GM18868 (cell line): ENCODE results near the gene ZNF326.
A peak's percentile ranks its signal among the peaks of the same experiment; 100 is the strongest.

Experiments used
- ATAC-seq: cut with Tn5 transposase; IDR thresholded peaks from one replicate; pipeline ENCODE4 v1.9.1; 2021; ENCODE audit warnings: mild to moderate bottlenecking, moderate library complexity; ENCODE audit not compliant: unreplicated experiment

Gene ZNF326

DNA sequence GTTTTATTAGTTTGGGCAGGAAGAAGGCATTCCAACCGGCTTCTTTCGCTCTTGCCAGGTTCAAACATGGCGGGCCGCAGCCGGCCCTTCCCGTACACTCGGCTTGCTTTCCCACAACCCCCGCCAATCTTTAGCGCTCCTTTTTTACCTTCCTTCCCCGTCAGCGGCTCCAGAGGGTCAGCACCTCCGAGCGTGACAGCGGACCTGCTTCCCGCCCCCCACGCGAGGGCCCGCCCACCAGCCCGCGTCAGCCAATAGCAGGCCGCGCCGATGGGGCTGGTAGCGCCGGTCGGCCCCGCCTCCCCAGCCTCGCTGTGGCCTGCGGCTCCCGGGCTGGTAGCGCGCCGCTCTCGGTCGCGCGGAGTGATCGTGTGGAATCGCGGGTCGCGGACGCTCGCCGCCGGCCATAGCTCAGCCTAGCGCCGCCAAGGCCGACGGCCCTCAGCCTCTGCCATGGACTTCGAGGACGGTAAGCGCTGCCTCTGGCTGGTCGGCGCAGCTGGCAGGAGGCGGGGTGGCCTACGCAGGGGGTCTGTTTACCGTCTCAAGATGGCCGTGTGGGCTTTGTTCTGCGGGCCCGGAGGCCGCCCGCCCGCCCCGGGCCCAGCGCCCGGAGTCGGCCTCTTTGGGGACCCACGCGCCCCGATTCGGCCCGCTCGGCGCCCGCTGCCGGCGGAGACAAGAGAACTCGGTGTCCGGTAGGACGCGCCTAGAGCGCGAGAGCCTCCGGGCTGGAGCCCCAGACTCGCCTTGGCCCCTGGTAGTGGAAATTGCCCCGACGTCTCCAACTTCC, at the start of gene ZNF326:
ZNF326 (plus strand) TSS at position 306 of the 793 bp plus-strand sequence; CDS start at position 454, 148 bp downstream.
- ATAC-seq: peak; percentile 95

- ATAC-seq: peak; percentile 93
Observed at GRCh38 chr1:89945852-89946476, 48.9 kb upstream of the ZNF326 start.

- no peak for ATAC-seq
Observed at GRCh38 chr1:89946532-89946931, 48.4 kb upstream of the ZNF326 start.

DNA sequence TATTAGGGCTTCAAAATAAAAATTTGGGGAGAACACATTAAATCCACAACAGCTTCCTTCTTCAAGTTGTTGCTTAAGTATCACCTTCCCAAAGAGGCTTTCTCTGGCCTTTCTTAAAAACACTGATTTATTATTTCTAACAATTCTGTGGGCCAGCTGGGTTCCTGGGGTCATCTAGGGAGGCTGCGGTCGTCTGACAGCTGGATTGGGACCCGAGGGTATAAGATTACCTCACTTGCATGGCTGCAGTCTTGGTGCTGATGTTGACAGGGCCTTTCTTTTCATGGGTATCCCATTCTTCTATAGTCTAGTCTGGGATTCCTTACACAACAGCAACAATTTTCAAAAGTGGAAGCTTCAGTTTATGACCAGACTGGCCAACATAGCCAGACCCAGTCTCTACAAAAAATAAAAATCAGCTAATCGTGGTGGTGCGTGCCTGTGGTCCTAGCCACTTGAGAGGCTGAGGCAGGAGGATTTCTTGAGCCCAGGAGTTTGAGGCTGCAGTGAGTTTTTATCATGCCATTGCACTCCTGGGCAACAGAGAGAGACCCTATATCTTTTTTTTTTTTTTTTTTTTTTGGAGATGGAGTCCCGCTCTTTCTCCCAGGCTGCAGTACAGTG, 46.1 kb upstream of the ZNF326 start:
- no peak for ATAC-seq

DNA sequence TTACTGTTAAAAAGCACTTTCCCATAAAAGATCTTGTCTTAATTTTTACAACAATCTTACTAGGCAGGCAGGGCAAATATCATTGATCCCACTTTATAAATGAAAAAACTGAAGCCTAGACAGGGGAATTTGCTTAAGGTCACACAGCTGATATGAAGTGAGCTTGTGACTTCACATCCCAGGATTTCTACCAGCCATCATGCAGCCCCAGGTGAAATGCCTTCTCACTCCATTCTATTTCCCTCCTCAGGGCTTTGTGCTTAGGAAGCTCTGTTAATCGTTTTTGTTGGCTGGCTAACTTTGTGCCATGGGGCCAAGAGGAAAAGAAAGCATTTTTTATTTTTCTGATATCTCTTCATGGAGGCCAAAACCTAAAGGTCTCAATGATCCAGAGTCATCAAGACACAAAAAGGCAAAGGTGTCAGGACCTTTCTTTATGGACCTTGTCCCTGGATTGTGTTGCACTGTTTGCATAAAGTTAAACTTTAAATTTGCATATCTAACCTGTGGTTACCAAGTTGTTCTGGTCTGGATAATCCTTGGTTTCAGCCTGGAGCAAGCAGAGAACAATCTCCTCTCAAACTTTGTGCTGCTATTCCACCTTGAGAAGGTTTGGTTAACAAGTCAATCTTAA, 44.8 kb upstream of the ZNF326 start:
- ATAC-seq: no peak

GRCh38 chr1:89950703-89951102, 44.2 kb upstream of the ZNF326 start:
- no peak for ATAC-seq

DNA sequence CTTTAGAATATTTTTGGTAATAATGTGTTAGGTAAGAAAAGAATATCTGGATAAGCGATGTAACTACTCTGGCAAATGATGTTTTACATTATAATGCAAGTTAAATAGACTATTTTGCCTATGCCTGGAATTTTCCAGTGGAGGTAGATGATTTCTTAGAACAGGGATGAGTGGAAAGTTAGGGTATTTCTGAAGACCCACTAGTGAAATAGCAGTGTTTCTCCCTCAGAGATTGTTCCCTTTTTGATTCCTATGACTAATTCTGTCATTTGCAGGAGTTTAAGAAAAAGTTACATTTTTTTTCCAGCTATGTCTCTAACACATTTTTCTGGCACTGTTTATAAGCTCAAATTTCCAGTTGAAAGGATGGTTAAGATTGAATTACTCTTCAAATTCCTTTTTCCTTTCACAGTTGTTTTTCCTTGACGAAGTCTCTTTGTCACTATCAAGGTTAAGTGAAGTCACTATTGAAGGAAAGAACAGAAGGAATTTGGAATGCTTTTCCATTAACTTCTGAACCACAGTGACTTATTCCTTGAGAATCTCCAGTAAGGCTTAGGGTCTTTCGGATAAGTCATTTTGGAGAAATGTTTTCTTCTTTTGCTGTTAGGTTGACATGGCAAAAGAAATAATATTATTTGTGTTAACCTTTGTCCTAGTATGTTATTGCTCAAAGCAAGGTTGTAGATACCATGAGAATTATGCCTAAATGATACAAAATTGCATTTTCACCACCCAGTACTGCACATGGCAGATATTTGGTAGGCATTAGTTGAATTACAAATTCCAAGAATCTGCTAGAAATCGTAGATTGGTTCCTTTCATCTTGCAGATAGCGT, 42.9 kb upstream of the ZNF326 start:
- no peak for ATAC-seq

DNA sequence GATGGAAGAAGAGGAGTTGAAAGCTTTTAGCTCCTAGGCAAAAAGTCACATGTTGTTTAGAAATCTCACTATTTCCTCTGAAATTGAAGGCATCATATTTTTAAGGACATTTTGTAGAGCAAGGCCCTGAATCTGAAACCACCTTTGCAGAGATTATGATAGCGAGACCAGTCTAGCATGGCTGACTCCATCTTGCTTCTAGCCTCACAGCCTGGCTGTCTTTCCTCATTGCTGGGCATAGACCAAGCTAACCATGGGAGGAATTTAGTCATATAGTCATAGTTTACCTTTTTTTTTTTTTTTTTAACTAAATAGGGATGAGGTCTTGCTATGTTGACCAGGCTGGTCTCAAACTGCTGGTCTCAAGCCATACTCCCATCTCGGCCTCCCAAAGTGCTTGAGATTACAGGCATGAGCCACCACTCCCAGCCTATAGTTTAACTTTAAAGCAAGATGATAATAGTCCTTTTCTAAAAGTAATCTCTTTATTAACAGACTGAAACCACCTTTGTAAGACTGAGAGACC, 42.2 kb upstream of the ZNF326 start:
- no peak for ATAC-seq

DNA sequence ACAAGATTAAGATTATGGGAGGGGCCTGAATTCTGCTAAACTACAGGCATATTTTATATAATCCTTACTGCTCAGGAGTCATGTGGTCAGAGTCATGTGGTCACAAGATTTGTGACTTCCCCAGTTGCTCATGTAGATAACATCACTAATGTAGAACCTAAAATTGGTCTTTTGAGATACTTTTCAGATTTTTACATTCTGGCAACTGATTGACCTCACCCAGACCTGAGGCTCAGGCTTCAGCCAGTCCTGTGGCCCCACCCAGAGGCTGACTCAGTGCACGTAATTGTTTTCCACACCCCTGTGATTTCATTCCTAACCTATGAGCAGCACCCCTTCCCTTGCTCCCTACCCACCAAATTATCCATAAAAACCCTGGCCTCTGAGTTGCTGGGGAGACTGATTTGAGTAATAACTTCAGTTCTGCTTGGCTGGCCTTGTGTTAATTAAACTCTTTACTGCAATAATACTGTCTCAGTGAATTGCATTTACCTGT, 41.7 kb upstream of the ZNF326 start:
- ATAC-seq: peak; percentile 60

GRCh38 chr1:89953929-89954328, 41.0 kb upstream of the ZNF326 start:
- ATAC-seq: no peak

- ATAC-seq: no peak
Observed at GRCh38 chr1:89954401-89954800, 40.5 kb upstream of the ZNF326 start.

DNA sequence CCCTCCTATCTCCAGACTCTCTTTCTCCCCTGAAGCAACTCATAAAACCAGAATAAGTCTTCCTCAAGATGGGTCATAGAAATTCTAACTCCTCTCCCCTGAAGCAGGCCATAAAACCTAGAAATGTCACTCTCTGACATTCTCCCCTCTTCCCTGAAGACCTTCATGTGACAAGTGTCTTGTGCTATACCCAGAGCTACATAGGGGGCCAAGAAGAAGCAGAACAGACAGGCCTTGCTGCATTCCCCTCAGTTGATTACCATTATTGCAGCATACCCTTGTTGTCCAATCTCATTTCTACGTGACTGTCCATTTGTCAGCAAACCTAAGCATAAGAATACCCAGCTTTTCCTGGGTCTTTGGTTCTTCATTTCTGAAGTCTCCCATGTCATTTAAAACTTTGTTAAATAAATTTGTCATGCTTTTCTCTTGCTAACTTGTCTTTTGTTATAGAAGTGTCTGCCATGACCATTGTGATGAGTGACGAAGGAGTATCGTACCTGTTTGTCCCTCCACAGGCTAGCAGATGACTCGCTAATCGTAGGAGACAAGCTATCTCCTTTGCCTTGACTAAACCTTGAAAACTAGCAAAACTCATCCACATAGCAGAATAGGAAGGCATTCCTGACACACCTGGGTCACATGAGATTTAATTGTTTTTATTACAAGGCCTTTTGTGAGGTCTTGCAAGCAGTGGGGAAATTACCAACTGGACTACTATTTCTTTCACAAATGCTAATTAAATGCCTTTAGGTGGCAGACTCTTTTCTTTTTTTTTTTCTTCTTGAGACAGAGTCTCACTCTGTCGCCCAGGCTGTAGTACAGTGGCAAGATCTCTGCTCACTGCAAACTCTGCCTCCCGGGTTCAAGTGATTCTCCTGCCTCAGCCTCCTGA, 39.4 kb upstream of the ZNF326 start:
- no peak for ATAC-seq

- no peak for ATAC-seq
Observed at GRCh38 chr1:89957107-89957506, 37.8 kb upstream of the ZNF326 start.

DNA sequence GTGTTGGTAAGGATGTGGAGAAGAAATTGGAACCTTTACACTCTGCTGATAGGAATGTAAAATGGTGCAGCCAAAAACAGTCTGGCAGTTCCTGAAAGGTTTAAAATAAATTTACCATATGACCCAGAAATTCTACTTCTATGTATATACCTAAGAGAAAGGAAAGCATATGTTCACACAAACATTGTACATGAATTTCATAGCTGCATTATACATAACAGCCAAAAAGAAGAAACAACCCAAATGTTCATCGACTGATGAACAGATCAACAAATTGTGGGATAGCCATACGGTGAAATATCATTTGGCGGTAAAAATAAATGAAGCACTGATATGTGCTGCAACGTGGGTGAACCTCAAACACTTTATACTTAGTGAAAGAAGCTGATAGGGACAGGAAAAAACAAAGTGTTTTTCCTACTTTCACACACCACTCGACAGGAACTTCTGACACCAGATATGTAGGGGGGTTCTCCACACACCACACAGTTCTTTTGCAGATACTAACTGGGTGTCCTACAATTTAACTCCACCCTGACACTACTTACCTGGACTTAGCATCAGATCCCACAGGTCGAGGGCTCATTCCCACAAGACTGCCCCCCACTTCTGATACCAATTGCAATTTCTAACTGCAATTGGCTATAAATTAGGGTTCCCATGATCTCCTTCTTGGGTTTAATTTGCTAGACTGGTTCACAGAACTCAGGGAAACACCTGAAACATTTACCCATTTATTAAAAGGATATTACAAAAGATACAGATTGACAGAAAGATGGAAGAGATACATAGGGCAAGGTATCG, 35.9 kb upstream of the ZNF326 start:
- ATAC-seq: no peak

- ATAC-seq: no peak
Observed at GRCh38 chr1:89959719-89960118, 35.2 kb upstream of the ZNF326 start.

DNA sequence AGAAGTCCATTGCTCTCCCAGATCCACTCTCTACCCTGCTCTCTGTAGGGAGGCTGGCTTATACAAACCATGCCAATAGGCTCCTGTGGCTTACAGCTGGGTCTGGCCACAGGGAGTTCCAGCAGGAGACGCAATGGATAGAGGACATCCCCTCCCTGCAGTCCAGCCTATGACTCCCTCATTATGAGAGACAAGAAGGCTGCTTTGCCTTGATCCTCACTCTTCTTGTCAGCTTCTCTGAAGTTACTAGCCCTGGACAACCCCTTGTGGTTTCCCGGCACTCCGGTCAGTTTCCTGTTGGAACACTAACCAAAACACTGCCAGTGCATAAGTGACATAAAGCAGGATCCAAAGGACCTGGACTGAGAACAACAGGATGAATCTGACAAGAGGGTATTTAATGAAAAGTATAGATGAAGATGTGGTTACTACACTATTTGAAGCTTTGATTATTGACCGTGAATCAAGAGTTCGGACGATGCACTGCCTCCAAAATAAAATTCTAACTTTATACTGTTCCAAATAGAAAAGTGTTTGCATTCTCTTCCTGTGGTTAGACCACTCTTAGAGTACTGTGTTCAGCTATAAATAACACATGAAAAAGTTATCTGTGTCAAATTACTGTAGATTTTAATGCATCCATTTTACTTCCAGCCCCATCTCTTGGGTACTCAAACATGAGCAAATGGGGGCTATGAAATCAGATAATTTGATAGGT, 32.7 kb upstream of the ZNF326 start:
- ATAC-seq: no peak

DNA sequence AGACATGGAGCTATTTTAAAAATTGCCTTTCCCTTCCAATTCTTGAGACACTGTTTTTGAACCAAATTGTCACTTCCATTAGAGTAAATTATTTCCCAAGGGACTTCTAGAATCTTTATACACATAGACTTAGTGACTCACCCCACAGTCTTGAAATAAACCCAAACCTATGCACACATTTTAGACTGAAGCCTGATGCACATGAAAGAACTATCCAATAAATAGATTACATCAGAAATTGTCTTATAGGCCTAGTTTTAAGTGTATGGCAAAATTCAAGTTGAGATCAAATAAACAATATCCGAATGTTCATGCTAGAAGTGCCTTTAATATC, 32.2 kb upstream of the ZNF326 start:
- ATAC-seq: no peak

GRCh38 chr1:89965193-89965768, 29.6 kb upstream of the ZNF326 start:
- ATAC-seq: no peak
